Astrocyte (in vitro differentiated cells and primary cell): ENCODE data around the gene OMA1.

Source experiments
- EZH2 ChIP-seq: IDR thresholded peaks from 2 replicates; pipeline ENCODE4 v1.6.1; 2012; ENCODE audit warnings: mild to moderate bottlenecking, low read length, inconsistent platforms; ENCODE audit not compliant: insufficient read depth
- TF ChIP-seq, protein P1 (sequence below): IDR thresholded peaks from 2 replicates; pipeline ENCODE4 v1.5.1; 2011; ENCODE audit warnings: low read depth, mild to moderate bottlenecking, inconsistent platforms, low read length, moderate library complexity; ENCODE audit not compliant: insufficient read depth

DNA sequence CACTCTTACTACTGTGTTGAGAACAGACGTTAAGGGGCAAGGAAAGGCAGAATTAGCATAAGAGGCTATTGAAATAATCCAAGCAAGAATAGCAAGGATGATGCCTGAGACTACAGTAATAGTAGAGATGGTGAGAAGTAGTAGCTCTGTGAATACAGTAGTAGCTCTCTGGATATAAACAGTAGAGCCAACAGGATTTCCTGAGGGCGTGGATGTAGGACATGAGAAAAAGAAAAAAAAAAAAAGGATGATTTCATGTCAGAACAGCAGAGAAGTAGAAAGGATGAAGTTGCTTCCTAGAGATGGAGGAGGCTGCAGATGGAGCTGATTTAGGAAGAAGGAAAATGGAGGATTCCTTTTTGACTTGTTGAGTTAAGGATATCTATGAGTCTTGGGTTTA lies 112.3 kb downstream of the OMA1 start:
- TF ChIP-seq, protein P1, sequence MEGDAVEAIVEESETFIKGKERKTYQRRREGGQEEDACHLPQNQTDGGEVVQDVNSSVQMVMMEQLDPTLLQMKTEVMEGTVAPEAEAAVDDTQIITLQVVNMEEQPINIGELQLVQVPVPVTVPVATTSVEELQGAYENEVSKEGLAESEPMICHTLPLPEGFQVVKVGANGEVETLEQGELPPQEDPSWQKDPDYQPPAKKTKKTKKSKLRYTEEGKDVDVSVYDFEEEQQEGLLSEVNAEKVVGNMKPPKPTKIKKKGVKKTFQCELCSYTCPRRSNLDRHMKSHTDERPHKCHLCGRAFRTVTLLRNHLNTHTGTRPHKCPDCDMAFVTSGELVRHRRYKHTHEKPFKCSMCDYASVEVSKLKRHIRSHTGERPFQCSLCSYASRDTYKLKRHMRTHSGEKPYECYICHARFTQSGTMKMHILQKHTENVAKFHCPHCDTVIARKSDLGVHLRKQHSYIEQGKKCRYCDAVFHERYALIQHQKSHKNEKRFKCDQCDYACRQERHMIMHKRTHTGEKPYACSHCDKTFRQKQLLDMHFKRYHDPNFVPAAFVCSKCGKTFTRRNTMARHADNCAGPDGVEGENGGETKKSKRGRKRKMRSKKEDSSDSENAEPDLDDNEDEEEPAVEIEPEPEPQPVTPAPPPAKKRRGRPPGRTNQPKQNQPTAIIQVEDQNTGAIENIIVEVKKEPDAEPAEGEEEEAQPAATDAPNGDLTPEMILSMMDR = no peak
- TF ChIP-seq EZH2 = no peak
